ENCODE data around the gene TECPR2. TPM values are rescaled to one million over a fixed set of nuclear protein-coding genes. Genes with fewer than 3 reads are reported as not detected.
A peak's percentile ranks its signal among the peaks of the same experiment; 100 is the strongest.

TECPR2 gene
- total RNA-seq, 1 donor from 2014 or later: 8.4 TPM

DNA sequence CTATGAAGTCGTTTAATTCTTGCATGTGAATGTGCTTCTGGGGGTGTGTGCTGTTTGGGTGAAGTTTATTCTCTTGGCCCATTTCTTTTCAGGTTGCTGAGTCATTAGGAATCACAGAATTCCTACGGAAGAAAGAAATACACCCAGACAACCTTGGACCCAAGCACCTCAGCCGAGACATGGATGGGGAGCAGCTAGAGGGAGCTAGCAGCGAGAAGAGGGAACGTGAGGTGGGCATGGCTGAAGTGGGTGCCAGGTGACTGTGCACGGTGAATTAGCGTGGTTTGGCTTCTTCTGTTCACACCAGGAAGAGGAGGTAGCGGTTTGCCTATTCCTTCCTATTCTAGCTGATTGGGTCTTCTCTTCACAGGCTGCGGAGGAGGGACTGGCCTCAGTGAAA, 24.0 kb upstream of the TECPR2 start:
- H3K27ac Mint-ChIP-seq: no peak overlapping the region
- Histone ChIP-seq H4K20me1 (ENCODE audit: low read depth) (no peaks in the 10 kb centered on the region), H3K27me3 (no peaks in the 10 kb centered on the region), H3K79me2 (ENCODE audit: low read depth) (no peaks in the 10 kb centered on the region), H3K4me2 (no peak overlapping the region), H3K4me1 (no peaks in the 10 kb centered on the region), H2AFZ (replicated peaks) (no peak overlapping the region), H3K4me3 (no peak overlapping the region), H3K9me3 (ENCODE audit: low read depth) (no peaks in the 10 kb centered on the region), H3K27ac (no peak overlapping the region), H3K9ac (no peak overlapping the region), H3F3A (ENCODE audit: low read depth) (no peaks in the 10 kb centered on the region), H3K36me3 (no peaks in the 10 kb centered on the region)
- peaks cover 29% of the 10 kb centered on the region for H3K36me3 Mint-ChIP-seq
- H3K27me3 Mint-ChIP-seq (ENCODE audit: insufficient read depth, low read depth): peaks cover 3% of the 10 kb centered on the region
- H3K4me3 Mint-ChIP-seq: no peak overlapping the region
- TF ChIP-seq, protein P1, sequence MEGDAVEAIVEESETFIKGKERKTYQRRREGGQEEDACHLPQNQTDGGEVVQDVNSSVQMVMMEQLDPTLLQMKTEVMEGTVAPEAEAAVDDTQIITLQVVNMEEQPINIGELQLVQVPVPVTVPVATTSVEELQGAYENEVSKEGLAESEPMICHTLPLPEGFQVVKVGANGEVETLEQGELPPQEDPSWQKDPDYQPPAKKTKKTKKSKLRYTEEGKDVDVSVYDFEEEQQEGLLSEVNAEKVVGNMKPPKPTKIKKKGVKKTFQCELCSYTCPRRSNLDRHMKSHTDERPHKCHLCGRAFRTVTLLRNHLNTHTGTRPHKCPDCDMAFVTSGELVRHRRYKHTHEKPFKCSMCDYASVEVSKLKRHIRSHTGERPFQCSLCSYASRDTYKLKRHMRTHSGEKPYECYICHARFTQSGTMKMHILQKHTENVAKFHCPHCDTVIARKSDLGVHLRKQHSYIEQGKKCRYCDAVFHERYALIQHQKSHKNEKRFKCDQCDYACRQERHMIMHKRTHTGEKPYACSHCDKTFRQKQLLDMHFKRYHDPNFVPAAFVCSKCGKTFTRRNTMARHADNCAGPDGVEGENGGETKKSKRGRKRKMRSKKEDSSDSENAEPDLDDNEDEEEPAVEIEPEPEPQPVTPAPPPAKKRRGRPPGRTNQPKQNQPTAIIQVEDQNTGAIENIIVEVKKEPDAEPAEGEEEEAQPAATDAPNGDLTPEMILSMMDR (IDR thresholded peaks at IDR 0.05): no peak
- TF ChIP-seq EZH2phosphoT487 (IDR thresholded peaks at IDR 0.05): no peak
- no peak for TF ChIP-seq EZH2 (IDR thresholded peaks at IDR 0.05)
- DNase-seq (ENCODE audit: low spot score): no peak
- no peaks in the 10 kb centered on the region for H3K9me3 Mint-ChIP-seq
- H3K4me1 Mint-ChIP-seq: no peaks in the 10 kb centered on the region

DNA sequence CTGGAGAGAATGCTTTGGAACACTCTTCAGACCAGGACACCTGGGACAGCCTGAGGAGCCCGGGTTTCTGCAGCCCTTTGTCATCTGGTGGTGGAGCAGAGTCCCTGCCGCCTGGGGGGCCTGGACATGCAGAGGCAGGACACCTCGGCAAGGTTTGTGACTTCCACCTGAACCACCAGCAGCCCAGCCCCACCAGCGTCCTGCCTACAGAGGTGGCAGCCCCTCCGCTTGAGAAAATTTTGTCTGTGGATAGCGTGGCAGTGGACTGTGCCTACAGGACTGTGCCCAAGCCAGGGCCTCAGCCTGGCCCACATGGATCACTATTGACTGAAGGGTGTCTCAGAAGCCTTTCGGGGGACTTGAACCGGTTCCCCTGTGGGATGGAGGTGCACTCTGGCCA, 21.2 kb upstream of the TECPR2 start:
- no peak overlapping the region for H3K4me3 Mint-ChIP-seq
- H2AFZ ChIP-seq (replicated peaks): no peak overlapping the region
- no peaks in the 10 kb centered on the region for H4K20me1 ChIP-seq (ENCODE audit: low read depth)
- no peaks in the 10 kb centered on the region for H3K9me3 ChIP-seq (ENCODE audit: low read depth)
- DNase-seq (ENCODE audit: low spot score): no peak
- no peak overlapping the region for H3K9ac ChIP-seq
- H3K4me1 ChIP-seq: no peaks in the 10 kb centered on the region
- H3K27me3 Mint-ChIP-seq (ENCODE audit: insufficient read depth, low read depth): peaks cover 5% of the 10 kb centered on the region
- H3K79me2 ChIP-seq (ENCODE audit: low read depth): no peaks in the 10 kb centered on the region
- H3K9me3 Mint-ChIP-seq: no peaks in the 10 kb centered on the region
- H3F3A ChIP-seq (ENCODE audit: low read depth): no peaks in the 10 kb centered on the region
- no peak overlapping the region for H3K4me2 ChIP-seq
- H3K27ac ChIP-seq: no peak overlapping the region
- H3K4me1 Mint-ChIP-seq: no peaks in the 10 kb centered on the region
- no peaks in the 10 kb centered on the region for H3K27me3 ChIP-seq
- no peak overlapping the region for H3K27ac Mint-ChIP-seq
- H3K36me3 Mint-ChIP-seq: peaks cover 21% of the 10 kb centered on the region
- TF ChIP-seq, protein P1 (IDR thresholded peaks at IDR 0.05): no peak
- no peak for TF ChIP-seq EZH2phosphoT487 (IDR thresholded peaks at IDR 0.05)
- TF ChIP-seq EZH2 (IDR thresholded peaks at IDR 0.05): no peak
- no peak overlapping the region for H3K4me3 ChIP-seq
- H3K36me3 ChIP-seq: no peaks in the 10 kb centered on the region

DNA sequence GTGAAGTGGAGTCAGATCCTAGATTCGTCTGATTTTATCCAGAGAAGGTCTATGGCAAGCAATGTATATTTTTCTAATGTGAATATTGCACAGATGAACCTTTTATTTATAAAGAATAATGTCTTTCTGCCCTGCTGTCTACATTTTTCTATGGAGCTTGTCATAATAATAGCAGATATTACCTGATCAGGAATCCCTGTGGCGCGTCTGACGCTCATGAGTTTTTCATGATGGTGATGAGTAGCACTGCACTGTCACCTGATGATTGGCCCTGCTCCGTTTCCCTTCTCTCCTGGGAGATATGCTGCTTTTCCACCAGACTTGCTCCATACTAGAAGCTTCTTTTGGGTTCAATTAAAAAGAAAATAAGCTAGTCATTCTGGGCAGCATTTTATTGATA, 20.5 kb upstream of the TECPR2 start:
- TF ChIP-seq EZH2phosphoT487 (IDR thresholded peaks at IDR 0.05) (no peak), EZH2 (IDR thresholded peaks at IDR 0.05) (no peak)
- TF ChIP-seq, protein P1 (IDR thresholded peaks at IDR 0.05): no peak
- H3K36me3 ChIP-seq: no peaks in the 10 kb centered on the region
- DNase-seq (ENCODE audit: low spot score): no peak
- Mint-ChIP-seq H3K27me3 (ENCODE audit: insufficient read depth, low read depth) (peaks cover 5% of the 10 kb centered on the region), H3K4me3 (no peak overlapping the region), H3K9me3 (no peaks in the 10 kb centered on the region), H3K27ac (peak overlapping the region; percentile 64), H3K36me3 (peaks cover 18% of the 10 kb centered on the region), H3K4me1 (no peaks in the 10 kb centered on the region)
- no peaks in the 10 kb centered on the region for H3K79me2 ChIP-seq (ENCODE audit: low read depth)
- H3K27ac ChIP-seq: no peak overlapping the region
- H3K4me2 ChIP-seq: no peak overlapping the region
- H3K9ac ChIP-seq: no peak overlapping the region
- no peaks in the 10 kb centered on the region for H3F3A ChIP-seq (ENCODE audit: low read depth)
- H3K4me3 ChIP-seq: no peak overlapping the region
- no peaks in the 10 kb centered on the region for H4K20me1 ChIP-seq (ENCODE audit: low read depth)
- no peaks in the 10 kb centered on the region for H3K27me3 ChIP-seq
- no peak overlapping the region for H2AFZ ChIP-seq (replicated peaks)
- H3K9me3 ChIP-seq (ENCODE audit: low read depth): no peaks in the 10 kb centered on the region
- no peaks in the 10 kb centered on the region for H3K4me1 ChIP-seq

Measured in neural progenitor cell (in vitro differentiated cells).